GM12892 (cell line): ENCODE data around the gene PAXX.

Source experiments
- DNase-seq: peaks from one replicate; pipeline ENCODE4 v3.0.0; 2011; ENCODE audit not compliant: insufficient read length
- FAIRE-seq: peaks from 2 replicates; lab custom pipeline; 2011; peaks lifted over from hg19 to GRCh38; lab: Jason Lieb, UNC
- POLR2A ChIP-seq: IDR thresholded peaks from 2 replicates; pipeline ENCODE4 v1.6.1; 2011; ENCODE audit warnings: low read depth, low read length, control low read depth
- POLR2AphosphoS5 ChIP-seq: IDR thresholded peaks from 2 replicates; pipeline ENCODE4 v1.6.1; 2011; ENCODE audit warnings: low read depth, low read length, control low read depth
- TAF1 ChIP-seq: IDR thresholded peaks from 2 replicates; pipeline ENCODE4 v1.6.1; 2011; ENCODE audit warnings: low read depth, mild to moderate bottlenecking, control low read depth, low read length, borderline replicate concordance

PAXX gene

GRCh38 chr9:137006116-137007003 lies 14.1 kb downstream of the PAXX start:
- DNase-seq, result no peak
- TF ChIP-seq POLR2AphosphoS5 (no peak), TAF1 (no peak), POLR2A (no peak)
- no peak for FAIRE-seq

- FAIRE-seq, result no peak
- no peak for TF ChIP-seq TAF1
- TF ChIP-seq POLR2AphosphoS5, result no peak
- TF ChIP-seq POLR2A, result no peak
- no peak for DNase-seq
These were observed 15.0 kb downstream of the PAXX start for GRCh38 chr9:137007108-137007815.

GRCh38 chr9:137007816-137008270 lies 15.6 kb downstream of the PAXX start:
- FAIRE-seq (no peak), DNase-seq (no peak)
- TF ChIP-seq POLR2A (no peak), TAF1 (no peak), POLR2AphosphoS5 (no peak)

DNA sequence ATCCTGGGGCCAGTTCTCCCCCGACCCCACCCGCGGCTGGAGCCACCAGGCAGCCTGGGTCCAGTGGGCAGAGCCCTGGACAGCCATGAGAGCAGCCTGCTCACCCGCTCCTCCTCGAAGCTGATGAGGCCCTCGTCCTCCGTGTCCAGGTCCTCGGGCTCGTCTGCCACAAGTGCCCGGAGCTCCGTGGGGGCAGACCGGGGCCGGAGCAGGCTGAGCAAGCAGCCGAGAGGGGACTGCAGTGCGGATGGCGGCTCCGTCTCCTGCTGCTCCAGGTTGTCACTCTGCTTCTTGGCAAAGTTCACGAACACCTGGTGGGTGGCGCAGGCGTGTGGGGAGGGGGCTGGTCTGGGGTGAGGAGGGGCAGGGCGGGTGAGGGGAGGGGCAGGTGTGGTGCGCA lies 16.1 kb downstream of the PAXX start:
- TF ChIP-seq POLR2AphosphoS5, result no peak
- FAIRE-seq, result no peak
- no peak for DNase-seq

DNA sequence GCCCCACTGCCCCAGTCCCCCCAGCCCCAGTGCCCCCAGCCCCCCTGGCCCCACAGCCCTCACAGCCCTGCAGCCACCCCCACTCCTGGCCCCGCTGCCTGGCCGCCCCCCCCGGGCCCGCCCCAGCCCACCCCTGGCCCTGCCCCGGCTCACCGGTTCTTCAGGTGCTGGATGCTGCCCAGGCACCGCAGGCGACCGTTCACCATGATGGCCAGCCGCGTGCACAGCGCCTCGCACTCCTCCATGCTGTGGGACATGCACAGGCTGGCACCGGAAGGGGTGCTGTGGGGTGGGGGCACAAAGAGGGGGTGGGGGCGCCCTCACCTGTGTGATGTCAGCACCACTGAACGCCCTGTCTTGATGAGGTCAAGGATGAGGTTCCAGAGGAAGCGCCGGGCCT lies 17.0 kb downstream of the PAXX start:
- TF ChIP-seq TAF1, result no peak
- no peak for TF ChIP-seq POLR2AphosphoS5
- no peak for TF ChIP-seq POLR2A
- DNase-seq (no peak), FAIRE-seq (no peak)

DNA sequence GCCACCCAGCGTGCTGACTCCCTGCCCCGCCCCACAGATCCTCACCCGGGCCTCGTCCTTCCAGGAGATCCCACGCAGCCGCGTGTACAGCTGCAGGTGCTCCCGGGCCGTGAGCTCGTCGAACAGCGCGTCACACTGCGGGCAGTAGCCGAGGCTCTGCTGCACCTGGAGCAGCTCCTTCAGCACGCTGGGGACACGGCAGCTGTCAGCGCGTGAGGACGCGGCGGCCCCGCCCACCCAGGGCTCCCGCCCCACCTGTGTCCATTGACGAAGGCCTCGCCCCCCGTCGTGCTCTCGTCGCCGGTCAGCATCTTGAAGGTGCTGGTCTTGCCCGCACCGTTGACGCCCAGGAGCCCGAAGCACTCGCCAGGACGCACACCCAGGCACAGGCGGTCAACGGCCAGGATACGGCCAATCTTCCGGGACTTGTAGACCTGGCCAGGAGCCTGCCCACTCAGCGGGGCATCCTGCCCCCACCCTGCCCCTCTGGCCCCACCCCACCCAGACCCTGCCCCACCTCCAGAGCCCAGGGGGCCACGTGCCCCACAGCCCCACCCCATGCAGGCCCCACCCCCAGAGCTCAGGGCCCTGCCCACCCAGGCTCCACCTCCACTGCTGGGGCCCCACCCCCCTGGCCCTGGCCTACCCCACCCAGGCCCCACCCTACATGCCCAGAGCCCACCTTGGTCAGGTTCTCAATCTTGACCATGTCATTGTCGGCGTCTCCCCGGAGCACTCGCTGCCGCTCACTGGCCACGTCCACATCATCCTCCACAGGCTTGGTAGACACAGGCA lies 17.9 kb downstream of the PAXX start:
- FAIRE-seq (no peak), DNase-seq (no peak)

DNA sequence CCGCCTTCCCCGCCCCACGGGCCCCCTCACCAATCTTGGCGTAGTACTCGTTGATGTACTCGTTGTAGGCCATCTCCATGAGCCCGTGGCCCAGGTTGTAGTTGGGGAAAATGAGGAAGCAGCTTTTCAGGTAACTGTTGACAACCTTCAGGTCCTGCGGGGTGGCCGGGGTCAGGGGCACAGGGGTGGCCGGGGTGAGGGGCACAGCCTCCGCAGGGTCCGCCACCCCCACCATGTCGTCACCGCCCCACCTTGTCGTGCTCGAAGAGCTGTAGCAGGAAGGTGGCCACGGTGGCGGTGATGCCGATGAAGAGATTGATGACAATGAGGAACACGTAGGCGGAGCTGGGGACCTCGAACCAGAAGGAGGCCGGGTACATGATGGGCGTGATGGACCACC lies 18.9 kb downstream of the PAXX start:
- no peak for TF ChIP-seq POLR2AphosphoS5
- no peak for TF ChIP-seq TAF1
- no peak for TF ChIP-seq POLR2A
- DNase-seq (no peak), FAIRE-seq (no peak)

More for the DNA sequence above, 17.9 kb downstream of the PAXX start:
- TF ChIP-seq TAF1, result no peak
- TF ChIP-seq POLR2AphosphoS5, result no peak
- TF ChIP-seq POLR2A, result no peak

- FAIRE-seq (no peak), DNase-seq (no peak)
- TF ChIP-seq TAF1 (no peak), POLR2AphosphoS5 (no peak), POLR2A (no peak)
These were observed 19.9 kb downstream of the PAXX start for GRCh38 chr9:137011907-137012675.

GRCh38 chr9:137012694-137013570 lies 20.7 kb downstream of the PAXX start:
- no peak for DNase-seq
- no peak for TF ChIP-seq TAF1
- TF ChIP-seq POLR2A, result no peak
- TF ChIP-seq POLR2AphosphoS5, result no peak
- FAIRE-seq, result no peak

GRCh38 chr9:137013571-137013940 lies 21.3 kb downstream of the PAXX start:
- DNase-seq, result no peak
- FAIRE-seq, result no peak
- no peak for TF ChIP-seq TAF1
- no peak for TF ChIP-seq POLR2A
- no peak for TF ChIP-seq POLR2AphosphoS5
